ENCODE results near the gene TMEM243.
"Not testable (repeated sequence)": the region's sequence is repeated elsewhere in the genome, so short reads cannot be mapped to it uniquely, and the experiment has no call there.

The TMEM243 gene

DNA sequence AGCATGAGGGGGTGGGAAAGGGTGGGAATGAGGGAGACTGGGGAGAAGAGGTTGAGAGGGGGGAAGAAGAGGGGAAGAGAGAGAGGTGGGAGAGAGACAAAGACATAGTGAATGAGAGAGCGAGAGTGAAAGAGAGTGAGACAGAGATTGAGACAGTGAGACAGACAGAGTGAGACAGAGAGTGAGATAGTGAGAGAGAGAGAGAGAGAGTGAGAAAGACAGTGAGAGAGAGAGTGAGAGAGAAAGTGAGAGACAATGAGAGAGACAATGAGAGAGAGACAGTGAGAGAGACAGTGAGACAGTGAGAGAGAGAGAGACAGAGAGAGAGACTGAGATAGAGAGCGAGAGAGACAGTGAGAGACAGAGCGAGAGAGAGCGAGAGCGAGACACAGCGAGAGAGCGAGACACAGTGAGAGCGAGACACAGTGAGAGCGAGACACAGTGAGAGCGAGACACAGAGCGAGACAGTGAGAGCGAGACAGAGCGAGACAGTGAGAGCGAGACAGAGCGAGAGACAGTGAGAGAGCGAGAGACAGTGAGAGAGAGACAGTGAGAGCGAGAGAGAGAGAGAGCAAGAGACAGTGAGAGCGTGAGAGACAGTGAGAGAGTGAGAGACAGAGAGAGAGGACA lies 10.1 kb downstream of the TMEM243 start:
- DNase-seq: no peak

DNA sequence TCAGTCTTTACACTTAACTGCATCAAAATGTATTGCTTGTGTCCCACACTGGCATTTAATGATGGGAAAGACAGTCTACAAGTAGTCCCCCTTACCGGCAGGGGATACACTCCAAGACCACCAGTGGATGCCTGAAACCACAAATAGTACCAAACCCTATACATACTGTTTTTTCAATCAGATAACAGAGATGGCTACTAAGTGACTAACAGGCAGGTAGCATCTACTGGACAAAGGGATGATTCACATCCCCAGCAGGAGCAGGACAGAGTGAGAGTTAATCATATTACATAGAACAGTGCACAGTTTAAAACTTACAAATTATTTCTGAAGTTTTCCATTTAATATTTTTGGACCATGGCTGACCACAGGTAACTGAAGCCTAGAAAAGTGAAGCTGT lies 13.2 kb downstream of the TMEM243 start:
- DNase-seq: no peak

DNA sequence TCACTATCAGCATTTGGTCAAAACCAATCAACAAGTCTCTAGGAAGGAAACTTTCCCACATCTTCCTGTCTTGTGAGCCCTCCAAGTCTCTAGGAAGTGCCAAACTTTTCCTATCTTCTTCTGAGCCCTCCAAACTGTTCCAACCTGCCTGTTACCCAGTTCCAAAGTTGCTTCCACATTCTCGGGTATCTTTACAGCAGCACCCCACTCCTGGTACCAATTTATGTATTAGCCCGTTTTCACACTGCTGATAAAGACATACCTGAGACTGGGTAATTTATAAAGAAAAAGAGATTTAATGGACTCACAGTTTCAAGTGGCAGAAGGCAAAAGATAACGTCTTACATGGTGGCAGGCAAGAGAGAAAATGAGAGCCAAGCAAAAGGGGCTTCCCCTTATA lies 13.8 kb downstream of the TMEM243 start:
- DNase-seq: not testable (repeated sequence)

DNA sequence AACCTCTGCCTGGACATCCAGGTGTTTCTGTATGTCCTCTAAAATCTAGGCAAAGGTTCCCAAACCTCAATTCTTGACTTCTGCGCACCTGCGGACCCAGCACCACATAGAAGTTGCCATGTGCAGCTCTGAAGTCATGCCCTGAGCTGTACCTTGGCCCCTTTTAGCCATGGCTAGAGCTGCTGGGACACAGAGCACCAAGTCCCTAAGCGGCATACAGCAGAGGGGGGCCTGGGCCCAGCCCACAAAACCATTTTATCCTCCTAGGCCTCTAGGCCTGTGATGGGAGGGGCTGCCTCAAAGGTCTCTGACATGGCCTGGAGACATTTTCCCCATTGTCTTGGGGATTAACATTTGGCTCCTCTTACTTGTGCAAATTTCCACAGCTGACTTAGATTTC lies 14.6 kb downstream of the TMEM243 start:
- DNase-seq: no peak

DNA sequence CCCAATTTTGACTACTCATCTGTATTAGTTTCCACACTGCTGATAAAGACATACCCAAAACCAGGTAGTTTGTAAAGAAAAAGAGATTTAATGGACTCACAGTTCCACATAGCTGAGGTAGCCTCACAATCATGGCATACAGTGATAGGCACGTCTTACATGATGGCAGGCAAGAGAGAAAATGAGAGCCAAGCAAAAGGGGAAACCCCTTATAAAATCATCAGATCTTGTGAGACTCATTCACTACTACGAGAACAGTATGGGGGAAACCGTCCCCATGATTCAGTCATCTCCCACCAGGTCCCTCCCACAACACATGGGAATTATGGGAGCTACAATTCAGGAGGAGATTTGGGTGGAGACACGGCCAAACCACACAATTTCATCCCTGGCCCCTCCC lies 15.6 kb downstream of the TMEM243 start:
- not testable (repeated sequence) for DNase-seq

GRCh38 chr7:87202705-87203104 lies 16.8 kb downstream of the TMEM243 start:
- no peak for DNase-seq

DNA sequence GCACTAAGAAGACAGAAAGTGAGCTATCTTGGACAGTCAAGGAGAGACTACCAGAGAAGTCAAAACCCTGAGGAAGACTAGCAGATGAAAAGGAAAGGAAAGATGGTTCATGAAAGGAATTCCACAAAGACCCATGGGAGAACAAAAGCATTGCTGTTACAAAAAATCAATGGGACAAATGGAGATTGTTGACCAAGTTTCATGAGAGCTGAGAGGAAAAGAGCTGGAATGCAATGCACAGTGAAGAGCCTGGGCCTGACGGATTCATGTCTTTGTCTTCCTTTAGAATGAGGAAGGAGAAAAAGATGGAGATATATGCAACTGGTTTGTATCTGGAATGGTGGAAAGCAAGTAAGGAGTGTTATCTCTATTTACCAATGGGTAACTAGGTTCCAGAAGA lies 17.3 kb downstream of the TMEM243 start:
- DNase-seq: no peak

DNA sequence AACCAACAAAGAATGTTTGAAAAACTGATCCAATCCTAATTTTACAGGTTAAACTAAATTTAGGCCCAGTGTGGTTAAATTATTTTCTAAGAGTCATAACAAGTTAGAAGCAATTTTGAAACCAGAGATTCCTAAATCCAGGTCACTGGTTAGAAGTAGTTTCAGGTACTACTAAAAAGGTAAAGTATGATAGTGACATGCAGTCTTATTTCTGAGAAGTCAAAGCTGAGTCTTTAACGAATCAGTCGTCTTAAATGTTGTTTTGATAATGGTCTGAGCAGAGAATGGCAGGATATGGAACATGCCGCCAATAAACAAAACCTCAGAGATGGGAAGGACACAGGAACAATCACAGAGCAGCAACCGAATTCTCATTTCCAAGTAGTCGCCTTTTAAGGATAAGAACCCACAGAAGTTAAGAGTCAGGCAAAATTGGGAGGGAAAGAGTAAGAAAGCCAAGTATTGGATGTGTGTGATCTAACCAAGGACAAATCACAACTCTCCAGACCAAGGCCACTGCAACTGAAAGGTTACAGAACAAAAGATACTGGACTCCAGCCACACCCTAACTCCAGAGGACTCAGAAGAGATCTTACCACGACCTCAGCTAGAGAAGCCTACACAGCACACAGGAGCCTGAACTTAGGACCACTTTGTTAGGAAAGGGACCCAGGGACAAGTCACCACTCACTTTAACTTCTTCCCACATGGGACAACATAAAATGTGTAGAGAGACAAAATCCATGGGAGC lies 19.7 kb downstream of the TMEM243 start:
- no peak for DNase-seq

DNA sequence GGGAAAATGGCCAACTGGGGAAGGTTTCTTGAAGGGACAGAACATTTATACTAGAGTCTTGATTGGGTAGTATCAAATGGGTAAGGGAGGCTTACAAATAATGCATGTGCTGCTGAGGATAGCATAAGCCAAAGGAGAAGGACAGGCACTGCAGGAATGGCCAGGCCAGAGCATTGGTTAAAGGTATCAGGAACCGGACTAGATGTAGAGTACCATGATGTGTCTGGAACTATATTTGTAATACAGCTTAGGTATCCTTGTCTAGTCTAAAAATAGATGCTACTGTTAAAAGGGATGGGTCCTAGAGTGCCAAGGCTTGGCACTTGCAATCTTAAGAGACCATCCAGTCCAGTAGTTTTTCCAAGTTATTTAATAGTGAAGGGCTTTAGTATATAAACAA lies 20.3 kb downstream of the TMEM243 start:
- no peak for DNase-seq

- DNase-seq: no peak
These were observed 25.6 kb downstream of the TMEM243 start for GRCh38 chr7:87193912-87194311.

- no peak for DNase-seq
These were observed 26.6 kb downstream of the TMEM243 start for GRCh38 chr7:87192784-87193487.

DNA sequence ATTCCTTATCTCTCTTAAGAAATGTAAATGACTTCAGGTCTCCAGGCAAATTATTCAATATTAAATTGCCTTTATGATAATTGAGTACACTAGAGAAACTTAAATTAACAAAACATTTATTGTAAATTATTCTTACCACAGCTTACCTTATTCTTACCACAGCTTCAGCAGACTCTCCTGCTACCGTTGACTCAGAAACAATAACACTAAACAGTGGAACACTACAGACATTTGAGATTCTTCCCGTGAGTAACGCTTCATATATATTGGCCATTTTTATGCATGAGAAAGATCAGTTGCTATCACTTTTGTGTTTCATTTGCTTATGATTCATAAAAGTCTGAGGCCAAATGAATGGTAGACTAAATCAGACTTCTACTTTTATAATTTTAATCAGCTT lies 28.7 kb downstream of the TMEM243 start:
- no peak for DNase-seq

GRCh38 chr7:87188930-87189329 lies 30.6 kb downstream of the TMEM243 start:
- DNase-seq: no peak

DNA sequence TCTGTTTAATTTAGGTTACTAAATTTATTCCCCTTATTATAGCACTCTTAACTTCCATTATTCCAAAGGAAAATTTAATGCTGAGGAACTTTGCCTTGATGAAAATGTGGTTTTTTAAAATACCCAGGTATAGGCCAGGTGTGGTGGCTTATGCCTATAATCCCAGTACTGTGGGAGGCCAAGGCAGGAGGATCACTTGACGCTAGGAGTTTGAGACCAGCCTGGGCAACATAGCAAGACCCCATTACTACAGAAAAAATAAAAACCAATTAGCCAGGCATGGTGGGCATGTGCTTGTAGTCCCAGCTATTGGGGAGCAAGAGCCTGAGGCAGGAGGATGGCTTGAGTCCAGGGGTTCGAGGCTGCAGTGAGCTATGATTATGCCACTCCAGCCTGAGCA lies 32.4 kb downstream of the TMEM243 start:
- DNase-seq: no peak

DNA sequence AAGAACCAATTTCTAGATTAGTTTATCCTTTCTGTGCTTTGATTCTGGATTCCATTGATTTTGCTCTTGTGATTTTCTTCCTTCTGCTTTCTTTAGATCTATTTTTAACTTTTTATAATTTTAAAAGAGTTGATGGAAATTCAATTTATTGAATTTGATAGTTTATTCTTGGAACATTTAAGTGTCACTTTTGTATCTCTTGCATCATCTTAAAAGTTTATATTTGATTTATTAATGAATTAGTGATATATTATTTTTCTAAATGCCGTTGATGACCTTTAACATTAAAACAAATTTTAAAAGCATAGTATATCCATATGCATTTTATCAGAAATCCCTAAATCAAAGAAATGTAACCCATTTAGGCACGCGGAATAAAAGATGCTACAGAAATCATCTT lies 40.4 kb downstream of the TMEM243 start:
- no peak for DNase-seq

DNA sequence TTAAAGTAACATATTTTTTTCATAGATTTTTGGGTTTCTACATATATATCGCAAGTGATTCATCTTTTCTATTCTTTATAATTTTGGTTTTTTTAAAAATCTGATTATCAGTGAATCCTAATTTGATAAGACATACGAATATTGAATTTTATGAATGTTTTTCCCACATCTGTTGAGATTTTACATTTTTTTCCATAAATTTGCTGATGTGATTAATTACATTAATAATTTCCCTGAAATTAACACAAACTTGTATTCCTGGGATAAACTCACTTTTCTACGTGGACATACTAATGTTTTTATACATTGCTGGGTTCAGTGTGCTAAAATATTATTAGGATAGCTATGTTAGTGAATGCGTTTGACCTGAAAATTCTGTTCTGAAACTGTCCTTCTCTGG lies 41.2 kb downstream of the TMEM243 start:
- DNase-seq: no peak

DNA sequence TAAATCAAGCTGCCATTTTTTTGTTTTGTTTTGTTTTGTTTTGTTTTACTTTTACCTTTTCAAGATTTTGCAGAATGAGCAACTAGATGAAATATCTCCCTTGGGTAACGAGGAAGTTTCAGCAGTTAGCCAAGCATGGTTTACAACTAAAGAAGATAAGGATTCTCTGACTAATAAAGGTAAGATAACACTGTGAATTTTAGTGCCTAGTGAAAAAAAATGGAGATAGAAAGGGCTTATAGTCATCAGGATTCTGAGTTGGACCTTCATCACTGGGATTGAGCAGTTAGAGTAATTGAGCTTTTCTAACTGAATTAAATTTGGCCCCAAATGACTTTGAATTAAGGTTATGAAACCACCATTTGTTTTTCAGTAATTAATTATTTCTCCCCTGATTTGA lies 46.1 kb downstream of the TMEM243 start:
- no peak for DNase-seq

GRCh38 chr7:87171282-87171934 lies 48.1 kb downstream of the TMEM243 start:
- DNase-seq: no peak

GRCh38 chr7:87170828-87171227 lies 48.7 kb downstream of the TMEM243 start:
- no peak for DNase-seq

- DNase-seq: no peak
These were observed 55.1 kb downstream of the TMEM243 start for GRCh38 chr7:87164433-87164832.

- no peak for DNase-seq
These were observed 60.0 kb downstream of the TMEM243 start for GRCh38 chr7:87159538-87159937.

DNA sequence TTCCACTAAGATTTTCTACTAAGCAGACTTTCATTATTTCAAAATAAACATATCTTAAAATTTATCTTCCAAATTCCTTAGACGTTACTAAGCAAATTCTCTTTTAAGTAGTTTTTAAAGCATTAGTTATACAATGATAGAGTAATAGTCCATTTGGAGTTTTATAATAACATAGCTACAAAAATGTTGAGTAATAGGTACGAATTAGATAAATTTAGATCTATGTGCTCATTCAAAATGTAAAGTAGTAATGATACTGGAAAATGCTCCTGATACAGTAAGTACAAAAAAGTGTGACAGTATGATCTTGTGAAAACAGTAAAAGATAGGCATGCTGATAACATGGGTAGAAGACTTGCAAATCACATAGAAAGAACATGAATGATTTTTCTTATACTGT lies 62.8 kb downstream of the TMEM243 start:
- no peak for DNase-seq

- no peak for DNase-seq
These were observed 63.7 kb downstream of the TMEM243 start for GRCh38 chr7:87155788-87156187.

GRCh38 chr7:87154569-87154968 lies 65.0 kb downstream of the TMEM243 start:
- no peak for DNase-seq
